Left lobe of liver (tissue), 2 donors: Measurements from ENCODE around the gene C5. TPM values are rescaled to one million over a fixed set of nuclear protein-coding genes. Genes with fewer than 3 reads are reported as not detected.

Experiments used
- ATAC-seq: fragments of 200-7000 bp; cut with Tn5 transposase; one replicate; pipeline ENCODE4 v1.9.1; 2020; ENCODE audit warnings: mild to moderate bottlenecking, moderate library complexity
- DNase-seq: peaks from one replicate; pipeline ENCODE4 v3.0.0-alpha.2; 2020; ENCODE audit warnings: low spot score
- total RNA-seq: library from RNA; stranded (reverse); gene quantifications from one replicate; pipeline ENCODE4 v1.2.1, GENCODE V29; 2021
- donor health status: DM: no; HTN: no; CAD: no; lungs with moderate emphysema.
- donor health status: DM: no; HTN: yes; CAD: no.

The C5 gene
- total RNA-seq, 1 donor from 2014 or later: 386 TPM

DNA sequence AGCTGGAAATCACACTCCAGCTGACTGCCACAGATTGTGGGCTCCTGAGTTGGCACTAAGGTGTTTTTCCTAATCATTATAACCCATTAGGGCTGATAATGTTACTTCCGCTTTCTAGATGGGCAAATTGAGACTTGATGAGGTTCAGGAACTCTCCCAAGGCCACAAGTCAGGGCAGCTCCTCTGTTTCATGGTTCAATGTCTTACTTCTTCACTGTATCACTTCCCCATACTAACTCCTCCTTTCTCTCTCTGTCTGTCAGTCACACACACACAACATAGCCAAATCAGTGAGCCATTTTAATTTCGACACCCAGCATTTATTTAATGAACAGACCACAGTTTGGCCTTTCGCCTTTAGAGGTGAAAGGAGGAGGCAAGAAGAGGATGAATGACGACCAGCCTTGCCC is 105.6 kb downstream of the C5 start:
- DNase-seq (no peak), ATAC-seq (no peak)

DNA sequence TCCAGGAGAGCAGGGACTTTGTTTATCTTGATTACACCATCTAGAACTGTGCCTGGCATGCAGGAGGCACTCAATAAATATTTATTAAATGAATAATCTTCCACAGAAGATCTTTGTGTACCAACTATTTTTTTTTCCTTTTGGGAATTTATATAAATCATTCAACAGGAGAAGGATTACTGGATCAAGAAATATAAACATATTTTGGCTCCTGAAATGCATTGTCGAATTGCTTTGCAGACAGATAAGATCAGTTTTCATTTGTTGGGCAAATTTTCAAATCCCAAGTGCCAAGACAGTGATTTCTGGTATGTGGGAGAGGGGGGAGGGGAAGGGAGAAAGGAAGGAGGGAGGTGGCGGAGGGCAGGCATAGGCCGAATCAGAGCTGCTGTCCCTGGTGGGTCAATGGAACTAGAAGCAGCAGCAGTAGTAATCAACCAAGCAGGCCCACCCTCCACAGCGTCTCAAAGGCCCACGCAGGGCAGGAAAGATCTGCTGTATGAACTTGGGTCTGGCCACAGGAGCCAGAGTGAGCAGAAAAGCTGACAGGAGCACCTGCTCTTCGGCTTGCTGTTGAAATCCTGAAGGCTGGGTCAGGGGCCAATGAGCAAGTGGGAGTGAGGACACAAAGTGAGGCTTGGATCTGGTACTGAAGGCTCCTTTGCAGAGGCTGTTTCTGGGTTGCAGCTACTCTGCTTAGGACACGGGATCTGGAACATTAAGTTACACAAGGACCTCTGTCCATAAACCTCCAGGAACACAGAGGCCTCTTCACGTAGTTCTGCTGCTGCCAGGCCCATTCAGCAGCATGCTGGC is 107.7 kb downstream of the C5 start:
- peak; percentile 60 for ATAC-seq

DNA sequence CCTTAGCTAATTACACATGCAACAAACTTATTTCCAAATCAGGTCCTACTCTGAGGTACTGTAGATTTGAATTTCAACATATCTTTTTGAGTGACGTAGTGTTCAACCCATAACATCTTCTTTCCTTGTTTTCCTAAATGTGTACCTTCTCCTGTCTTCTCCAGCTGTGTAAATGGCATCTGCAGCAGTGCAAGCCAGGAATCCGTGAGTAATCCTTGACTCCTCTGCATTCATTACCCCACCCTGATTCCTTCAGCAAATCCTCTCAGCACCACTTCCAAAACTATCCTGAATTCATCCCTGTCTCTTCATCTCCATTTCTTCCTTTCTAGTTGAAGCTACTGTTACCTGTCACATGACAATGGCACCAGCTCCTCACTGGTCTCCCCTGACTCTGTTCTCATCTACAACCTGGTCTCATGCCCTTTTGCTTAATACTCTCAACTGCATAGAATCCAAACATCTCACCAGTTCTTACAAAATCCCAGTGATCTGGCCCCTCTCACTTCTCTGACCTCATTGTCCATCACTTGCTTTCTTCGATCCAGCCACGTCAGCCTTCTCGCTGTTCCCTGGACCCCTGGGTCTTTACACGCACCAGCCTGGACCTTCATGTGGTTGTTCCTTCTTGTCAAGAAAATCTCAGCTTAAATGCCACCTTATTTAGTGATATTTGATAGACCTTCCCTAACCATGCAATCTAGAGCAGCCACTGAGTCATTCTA is 108.9 kb downstream of the C5 start:
- ATAC-seq (no peak), DNase-seq (no peak)

More for the DNA sequence above, 107.7 kb downstream of the C5 start:
- DNase-seq: peak; percentile 69

DNA sequence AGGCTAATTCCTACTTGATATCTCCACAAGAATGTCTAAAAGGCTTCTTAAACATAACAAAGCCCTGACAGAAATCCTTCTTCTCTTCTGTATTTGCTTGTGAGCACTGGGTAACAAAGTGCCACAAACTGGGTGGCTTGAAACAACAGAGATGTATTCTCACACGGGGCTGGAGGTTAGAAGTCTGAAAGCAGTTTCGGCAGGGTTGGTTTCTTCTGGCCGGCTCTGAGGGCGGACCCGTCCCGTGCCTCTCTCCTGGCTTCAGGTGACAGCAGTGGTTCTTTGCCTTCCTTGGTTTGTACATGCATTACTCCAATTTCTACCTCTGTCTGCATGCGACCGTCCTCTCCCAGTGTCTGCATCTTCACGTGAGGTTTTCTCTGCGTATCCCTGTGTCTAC is 109.5 kb downstream of the C5 start:
- DNase-seq: no peak

DNA sequence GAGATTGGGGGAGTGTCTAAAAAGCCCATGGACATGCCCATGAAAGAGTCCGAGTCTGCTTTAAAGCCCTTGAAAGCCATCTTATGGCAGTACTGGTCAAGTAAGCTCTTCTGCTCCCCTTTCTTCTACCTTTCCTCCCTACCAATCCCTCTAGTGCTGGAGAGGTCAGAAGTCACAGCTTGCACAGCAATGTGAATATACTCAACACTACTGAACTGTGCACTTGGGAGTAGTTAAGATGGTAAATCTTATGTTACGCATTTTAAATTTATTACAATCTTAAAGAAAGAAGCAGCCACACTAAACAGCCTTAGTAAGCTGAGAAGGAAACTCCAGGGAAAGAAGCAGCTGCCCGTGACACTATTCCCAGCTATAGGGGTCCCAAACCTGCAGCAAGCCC is 111.2 kb downstream of the C5 start:
- DNase-seq: no peak
- ATAC-seq: no peak

More for the DNA sequence above, 109.5 kb downstream of the C5 start:
- no peak for ATAC-seq

DNA sequence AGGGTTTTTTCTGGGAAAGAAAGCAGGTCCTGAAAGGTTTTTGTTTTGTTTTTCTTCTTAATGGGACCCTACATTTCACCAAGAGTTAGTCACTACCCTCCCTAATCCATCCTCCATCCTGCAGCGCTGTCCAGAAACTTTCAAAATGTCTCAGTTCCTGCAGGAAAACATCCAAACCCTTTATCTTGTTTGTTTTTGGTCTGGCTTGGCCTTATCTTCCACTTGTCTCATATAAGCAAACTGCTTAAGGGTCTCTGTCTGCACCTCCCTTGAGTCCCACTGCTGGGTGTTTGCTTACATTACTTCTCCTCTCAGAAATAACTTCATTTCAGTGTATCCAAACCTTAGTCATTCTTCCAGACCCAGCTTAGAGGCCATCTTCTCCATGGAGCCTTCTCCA is 112.5 kb downstream of the C5 start:
- ATAC-seq: no peak
- DNase-seq: no peak

DNA sequence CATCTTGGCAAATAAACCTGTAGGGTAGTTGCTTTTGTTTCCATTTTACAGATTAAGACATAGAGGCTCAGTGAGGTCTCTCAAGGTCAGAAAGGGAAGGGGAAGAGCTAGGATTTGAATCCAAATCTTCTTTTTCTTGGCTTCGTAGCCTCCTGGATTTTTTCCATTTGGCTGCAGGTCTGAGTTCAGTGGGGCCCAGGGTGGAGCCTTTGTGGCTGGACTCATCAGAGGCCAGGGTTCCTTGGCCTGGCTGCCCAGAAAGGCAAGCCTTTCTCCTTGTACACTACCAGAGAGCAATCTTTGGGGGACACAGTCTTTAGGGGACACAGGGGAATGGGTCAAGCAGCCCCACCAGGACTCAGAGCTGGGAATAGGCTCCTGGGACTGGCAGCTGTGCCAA is 112.9 kb downstream of the C5 start:
- DNase-seq: no peak
- peak; percentile 15 for ATAC-seq

DNA sequence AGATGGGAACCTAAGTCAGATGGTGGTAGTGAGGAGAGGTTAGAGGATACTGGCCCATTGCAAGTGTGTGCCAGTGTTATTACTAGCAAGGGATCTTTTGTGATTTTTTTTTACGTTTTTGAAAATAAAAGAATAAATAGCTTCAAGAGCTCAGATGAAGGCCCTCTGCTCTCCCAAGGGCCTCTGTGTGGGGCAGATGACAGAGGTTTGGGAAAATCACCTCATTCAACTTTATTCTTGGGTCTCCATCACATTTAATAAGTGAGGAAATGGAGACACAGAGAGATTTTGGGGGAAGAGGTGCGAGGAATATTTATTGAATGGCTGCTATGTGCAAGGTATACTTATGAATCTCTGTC is 113.3 kb downstream of the C5 start:
- no peak for DNase-seq
- no peak for ATAC-seq

DNA sequence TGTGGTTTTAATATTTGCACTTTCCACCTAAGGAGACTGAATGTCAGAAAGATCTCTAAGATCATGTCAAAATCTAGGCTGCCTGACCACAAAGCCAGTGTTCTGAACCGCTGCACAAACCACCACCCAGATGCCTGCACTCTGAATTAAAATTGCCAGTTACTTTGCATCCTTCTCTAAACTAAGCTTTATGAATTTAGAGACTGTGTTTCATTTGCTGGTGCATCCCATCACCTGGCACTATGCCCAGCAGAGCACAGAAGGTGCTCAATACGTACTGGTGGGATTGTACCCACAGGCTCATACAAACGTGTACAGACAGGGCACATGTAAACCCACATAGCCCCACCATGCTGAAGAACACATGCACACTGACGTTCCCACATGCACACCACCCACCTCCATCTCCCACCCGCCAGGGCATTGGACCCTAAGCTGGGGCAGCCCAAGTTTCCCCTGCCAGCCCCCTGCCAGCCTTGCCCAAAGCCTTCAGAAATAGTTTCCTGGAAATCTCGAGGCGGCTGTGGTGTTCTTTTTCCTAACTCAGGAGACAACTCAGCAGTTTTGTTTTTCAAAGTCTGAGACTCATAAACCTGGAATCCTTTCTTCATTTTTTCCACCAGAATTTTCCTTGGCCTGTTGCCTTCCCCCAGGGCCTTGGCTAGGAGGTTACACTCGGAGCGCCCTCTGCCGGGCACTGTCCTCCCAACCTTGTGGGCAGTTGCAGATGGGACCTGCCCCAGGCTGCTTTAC is 113.9 kb downstream of the C5 start:
- DNase-seq (peak; percentile 92), ATAC-seq (peak; percentile 83)

DNA sequence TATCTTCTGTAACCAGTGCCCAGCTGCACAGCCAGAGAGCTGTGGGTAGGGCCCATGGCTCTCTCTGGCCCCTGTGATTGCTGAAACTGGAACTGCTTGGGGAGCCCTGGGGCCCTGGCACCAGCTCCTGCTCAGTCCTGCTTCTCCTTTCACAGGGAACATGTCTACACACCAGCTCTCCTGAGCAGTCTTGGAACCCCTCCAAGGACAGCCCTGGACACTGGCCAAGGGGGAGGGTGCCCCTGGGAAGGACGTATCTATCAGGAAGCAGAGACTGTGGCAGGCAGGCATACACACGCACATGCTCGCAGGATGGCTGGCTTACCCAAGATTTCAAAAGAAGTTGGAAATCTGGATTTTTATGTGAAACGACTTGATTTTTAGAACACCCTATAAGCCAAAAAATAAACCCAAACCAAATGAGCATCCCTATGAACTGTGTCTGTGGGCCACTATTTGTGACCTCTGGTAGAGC is 114.7 kb downstream of the C5 start:
- peak; percentile 99 for DNase-seq
- ATAC-seq: peak; percentile 70

DNA sequence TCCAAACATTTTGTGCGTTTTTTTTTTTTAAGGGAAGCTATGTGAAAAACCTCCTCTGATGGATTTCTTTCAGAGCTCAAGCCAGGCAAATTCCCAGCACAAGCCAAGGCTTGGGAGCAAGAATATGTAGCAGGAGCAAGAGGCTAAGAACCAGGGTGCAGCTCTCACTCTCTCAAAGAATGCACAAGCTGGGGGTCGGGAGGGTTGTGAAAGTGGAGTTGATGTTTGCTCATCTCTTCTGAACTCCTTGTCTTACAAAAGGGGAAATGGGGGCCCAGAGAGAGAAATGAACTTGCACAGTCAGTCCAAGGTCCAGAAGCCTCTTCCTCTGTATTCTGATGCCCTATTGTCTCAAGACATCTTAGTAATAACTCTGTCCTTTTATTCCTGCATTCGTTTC is 115.8 kb downstream of the C5 start:
- ATAC-seq (no peak), DNase-seq (no peak)

DNA sequence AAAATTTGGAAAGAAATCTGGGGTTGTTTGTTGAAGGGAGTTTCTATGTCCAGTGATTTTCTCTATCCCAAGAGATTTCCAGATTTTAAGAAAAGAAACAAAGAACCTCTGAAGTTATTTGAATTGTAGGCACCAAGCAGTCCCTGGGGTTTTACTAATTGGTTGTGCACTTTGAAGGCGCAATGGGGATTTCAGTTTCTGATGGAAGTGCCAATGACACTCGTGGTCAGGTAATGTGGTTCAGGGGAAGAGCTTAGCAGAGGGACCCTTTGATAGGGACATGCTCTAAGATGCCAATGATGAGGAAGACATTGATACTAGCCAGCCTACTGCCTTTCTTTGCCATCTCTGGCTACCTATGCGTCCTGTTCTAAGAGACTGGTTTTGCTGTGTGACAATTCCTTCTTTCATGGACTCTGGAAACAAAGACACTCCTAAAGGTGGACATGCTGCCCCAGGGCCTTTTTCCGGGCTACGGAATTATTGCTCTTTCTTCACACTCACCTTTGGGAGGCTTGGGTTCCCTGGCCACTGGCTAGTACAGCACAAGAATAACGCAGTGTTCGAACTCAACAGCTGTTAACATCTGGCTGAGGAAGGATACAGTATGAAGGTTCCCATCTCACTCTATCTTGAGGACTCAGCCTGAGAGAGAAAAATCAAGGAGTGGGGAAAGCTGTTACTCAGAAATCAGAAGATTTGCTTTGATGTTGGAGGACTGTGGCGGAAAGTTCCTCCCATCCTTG is 116.6 kb downstream of the C5 start:
- no peak for ATAC-seq

DNA sequence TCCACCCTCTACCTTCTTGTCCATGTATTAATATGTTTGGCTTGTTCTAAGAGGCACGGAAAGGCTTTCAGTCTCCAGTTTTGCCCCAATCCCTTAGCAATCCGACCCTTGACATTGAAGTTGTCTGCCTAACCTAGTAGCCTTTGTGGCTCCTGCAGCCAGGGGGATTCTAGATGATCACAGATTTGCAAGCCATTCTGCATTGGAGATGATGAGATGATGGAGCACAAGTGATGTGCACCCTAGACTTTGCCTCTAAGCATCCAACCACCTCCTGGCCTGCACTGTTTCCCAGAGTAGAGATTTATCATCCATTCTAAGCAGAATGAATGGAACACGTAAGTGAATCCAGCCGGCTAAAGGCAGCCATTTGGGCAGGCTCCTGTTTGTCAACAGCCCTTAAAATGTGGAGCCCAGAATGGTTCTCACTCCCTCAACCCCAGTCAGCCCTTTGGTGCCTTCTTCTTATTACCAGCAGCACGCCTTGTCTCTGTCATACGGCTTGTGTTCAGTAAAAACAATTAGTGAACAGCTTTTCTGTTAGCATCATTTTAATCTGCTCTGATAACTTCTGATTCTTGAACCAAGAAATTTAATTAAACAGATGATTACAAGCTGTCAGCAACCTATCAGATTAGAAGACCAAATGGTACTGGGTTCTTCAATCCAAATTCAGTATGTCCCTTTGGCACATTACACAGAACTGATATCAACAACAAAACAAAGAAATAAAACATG is 117.8 kb downstream of the C5 start:
- ATAC-seq: no peak

More for the DNA sequence above, 116.6 kb downstream of the C5 start:
- no peak for DNase-seq

DNA sequence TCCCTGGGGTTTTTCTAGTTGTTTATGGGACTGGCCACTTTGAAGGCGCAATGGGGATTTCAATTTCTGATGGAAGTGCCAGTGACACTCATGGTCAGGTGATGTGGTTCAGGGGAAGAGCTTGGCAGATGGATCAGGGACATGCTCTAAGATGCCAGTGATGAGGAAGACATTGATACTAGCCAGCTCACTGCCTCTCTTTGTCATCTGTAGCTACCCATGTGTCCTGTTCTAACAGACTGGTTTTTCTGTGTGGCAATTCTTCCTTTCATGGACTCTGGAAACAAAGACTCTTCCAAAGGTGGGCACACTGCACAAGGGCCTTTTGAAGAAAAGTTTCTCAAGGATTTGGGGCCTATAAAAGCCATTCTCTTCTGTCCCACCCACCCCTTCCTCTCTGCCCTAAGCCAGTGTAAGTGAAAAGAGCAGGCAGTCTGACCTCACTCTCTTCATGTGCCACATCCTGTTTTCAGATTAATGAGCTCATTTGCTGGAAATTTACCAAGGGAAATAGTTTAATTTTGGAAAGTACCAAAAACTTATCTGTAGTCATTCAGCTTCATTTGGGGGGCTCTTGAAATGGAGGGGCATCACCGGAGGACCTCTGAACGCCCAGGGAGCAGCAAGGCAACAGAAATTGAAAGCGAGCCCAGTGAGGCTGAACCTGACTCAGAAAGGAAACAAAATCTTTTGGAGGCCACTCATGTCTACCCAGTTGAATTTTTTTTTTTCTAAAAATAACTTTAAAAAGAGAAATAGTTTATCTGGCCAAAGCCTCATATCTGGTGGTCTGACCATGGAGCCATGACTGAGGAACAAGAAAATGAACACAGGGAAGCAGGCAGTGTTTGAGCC is 118.6 kb downstream of the C5 start:
- ATAC-seq: no peak
- no peak for DNase-seq

More for the DNA sequence above, 117.8 kb downstream of the C5 start:
- no peak for DNase-seq

DNA sequence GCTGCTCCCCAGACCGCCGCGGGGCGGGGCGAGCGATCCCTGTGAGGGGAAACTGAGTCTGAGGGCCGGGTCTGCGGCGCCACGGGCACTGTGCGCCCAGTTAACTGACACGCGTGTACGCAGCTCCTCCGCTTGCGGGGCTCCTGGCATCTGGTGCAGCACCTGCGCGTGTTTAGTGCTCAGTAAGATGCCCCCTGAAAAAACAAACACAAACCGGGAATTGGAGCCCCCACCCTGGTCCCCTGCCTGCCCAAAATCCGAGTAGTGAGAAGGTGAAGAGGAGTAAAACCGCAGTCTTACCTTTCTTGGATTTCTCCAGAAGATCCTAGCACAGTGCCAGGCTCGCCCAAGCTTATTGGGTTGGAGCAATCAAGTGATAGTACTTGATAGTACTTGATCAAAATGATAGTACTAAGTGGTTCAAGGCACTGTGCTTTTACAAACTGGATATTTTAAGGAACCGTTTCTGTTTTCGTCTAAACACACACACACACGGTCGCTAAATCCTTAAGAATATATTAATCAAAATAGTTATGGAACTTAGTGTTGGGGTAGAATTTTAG is 120.8 kb downstream of the C5 start:
- ATAC-seq: peak; percentile 39
- DNase-seq: no peak

DNA sequence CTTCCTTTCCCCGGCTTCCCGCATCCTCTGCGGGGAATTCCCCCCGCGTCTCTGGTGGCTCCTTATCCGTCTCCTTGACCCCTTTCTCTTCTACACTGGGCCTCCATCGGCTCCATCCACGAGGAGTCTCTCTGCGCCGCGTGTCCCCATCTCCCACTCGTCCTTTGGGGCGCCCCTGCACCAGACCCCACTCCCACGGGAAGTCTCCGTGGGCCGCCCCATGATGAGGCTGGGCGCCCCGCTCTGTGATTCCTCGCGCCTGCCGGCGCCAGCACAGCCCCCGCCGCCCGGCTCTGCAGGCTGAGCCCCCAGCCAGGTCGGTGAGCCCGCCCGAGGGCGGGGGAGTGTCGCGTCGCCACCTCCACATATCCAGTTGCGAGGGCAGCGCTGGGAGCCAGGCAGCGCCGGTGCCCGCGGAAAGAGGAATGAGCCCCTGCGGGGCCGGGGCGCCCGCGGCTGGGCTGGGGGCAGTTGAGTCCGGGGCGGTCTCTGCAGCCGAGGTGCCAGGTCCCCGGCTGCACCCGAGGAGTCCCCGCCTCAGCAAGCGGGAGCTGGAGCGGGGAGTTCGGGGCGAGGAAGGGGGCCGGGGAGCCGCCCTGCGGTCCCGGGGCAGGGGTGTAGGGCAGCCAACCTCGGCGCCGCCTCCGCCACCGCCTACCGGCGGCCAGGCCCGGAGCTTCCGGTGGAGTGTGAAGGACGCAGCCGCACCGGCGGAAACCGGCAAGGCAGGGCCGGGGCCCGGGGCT is 121.4 kb downstream of the C5 start:
- peak; percentile 95 for ATAC-seq
- DNase-seq: peak; percentile 85

DNA sequence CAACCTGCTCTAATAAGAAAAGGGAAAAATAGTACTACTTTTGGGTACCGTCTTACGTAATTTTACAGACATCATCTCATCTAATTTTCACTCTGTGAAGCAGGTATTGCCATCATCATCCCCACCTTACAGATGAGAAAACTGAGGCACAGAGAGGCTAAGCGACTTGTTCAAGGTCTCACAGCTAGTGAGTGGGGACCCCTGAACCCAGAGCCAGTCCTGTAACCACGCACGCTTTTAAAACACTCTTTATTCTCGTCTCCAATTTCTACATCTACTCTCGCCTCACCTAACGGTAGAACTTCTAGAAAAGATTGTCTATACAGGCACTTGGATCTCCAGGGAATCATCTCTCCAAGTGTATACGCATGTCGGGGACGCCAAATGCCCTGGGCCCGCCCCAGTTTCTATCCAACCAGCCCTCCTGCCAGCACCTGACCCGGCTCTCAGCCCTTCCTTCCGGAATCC is 122.0 kb downstream of the C5 start:
- ATAC-seq: no peak
- DNase-seq: no peak
